WTC11 (cell line): Measurements from ENCODE around the gene SMAD7.

Experiments
- JUN ChIP-seq: sonication (generic); formaldehyde crosslinking; IDR thresholded peaks from 2 replicates; pipeline ENCODE4 v1.8.0; 2023; ENCODE audit warnings: mild to moderate bottlenecking, missing genetic modification reagents
- NFE2L1 ChIP-seq: sonication (generic); formaldehyde crosslinking; IDR thresholded peaks from 2 replicates; pipeline ENCODE4 v1.8.1; 2023; ENCODE audit warnings: missing genetic modification reagents
- NFYB ChIP-seq: sonication (generic); formaldehyde crosslinking; conservative IDR thresholded peaks from 2 replicates; pipeline ENCODE4 v1.8.0; 2022; ENCODE audit warnings: low read depth, missing genetic modification reagents
- TF ChIP-seq, protein P1 (sequence below): fragments of 200-600 bp; IDR thresholded peaks from 2 replicates; pipeline ENCODE4 v1.8.0; 2022; ENCODE audit warnings: antibody characterized with exemption
- TF ChIP-seq, protein P2 (sequence below): sonication (generic); formaldehyde crosslinking; IDR thresholded peaks from 2 replicates; pipeline ENCODE4 v1.8.0; 2022; ENCODE audit warnings: mild to moderate bottlenecking, missing genetic modification reagents
- TF ChIP-seq, protein P3 (sequence below): sonication (generic); formaldehyde crosslinking; IDR thresholded peaks from 2 replicates; pipeline ENCODE4 v1.8.1; 2023; ENCODE audit warnings: mild to moderate bottlenecking, missing genetic modification reagents
- TF ChIP-seq, protein P4 (sequence below): sonication (generic); formaldehyde crosslinking; IDR thresholded peaks from 2 replicates; pipeline ENCODE4 v1.8.0; 2023; ENCODE audit warnings: mild to moderate bottlenecking, missing genetic modification reagents
- TF ChIP-seq, protein P5 (sequence below): sonication (generic); formaldehyde crosslinking; IDR thresholded peaks from 2 replicates; pipeline ENCODE4 v1.8.0; 2022; ENCODE audit warnings: mild to moderate bottlenecking, missing genetic modification reagents

DNA sequence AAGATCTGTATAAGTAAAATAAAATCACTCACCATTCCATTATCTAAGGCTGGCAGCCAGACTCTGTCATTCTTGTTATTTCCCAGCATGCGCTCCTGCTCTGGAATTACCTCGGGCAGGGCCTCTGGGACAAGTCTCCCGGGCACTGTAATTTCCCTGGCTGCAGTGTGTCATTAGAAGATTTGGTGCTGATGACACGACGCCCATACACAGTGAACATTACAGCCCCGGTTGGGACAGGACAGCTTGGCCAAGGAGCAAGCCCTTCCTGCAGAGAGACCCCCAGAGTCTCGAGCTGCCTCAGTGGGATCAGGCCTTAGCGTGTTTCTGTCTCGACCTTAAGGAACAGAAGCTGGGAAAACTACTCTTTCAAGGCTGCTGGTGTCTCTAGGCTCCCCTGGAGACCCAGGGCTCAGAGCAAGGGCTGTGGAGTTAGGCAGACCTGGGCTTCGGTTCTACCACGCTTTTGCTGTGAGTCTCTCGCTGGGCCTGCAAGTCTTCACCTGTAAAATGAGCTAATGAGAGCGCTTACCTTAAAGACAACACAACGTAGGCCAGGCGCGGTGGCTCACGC lies 39.7 kb downstream of the SMAD7 start:
- TF ChIP-seq, protein P1, sequence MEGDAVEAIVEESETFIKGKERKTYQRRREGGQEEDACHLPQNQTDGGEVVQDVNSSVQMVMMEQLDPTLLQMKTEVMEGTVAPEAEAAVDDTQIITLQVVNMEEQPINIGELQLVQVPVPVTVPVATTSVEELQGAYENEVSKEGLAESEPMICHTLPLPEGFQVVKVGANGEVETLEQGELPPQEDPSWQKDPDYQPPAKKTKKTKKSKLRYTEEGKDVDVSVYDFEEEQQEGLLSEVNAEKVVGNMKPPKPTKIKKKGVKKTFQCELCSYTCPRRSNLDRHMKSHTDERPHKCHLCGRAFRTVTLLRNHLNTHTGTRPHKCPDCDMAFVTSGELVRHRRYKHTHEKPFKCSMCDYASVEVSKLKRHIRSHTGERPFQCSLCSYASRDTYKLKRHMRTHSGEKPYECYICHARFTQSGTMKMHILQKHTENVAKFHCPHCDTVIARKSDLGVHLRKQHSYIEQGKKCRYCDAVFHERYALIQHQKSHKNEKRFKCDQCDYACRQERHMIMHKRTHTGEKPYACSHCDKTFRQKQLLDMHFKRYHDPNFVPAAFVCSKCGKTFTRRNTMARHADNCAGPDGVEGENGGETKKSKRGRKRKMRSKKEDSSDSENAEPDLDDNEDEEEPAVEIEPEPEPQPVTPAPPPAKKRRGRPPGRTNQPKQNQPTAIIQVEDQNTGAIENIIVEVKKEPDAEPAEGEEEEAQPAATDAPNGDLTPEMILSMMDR, result no peak
- TF ChIP-seq, protein P2, sequence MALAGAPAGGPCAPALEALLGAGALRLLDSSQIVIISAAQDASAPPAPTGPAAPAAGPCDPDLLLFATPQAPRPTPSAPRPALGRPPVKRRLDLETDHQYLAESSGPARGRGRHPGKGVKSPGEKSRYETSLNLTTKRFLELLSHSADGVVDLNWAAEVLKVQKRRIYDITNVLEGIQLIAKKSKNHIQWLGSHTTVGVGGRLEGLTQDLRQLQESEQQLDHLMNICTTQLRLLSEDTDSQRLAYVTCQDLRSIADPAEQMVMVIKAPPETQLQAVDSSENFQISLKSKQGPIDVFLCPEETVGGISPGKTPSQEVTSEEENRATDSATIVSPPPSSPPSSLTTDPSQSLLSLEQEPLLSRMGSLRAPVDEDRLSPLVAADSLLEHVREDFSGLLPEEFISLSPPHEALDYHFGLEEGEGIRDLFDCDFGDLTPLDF (CRISPR knock-in tag), result no peak
- no peak for TF ChIP-seq NFE2L1 (CRISPR knock-in tag)
- no peak for TF ChIP-seq NFYB
- TF ChIP-seq, protein P3, sequence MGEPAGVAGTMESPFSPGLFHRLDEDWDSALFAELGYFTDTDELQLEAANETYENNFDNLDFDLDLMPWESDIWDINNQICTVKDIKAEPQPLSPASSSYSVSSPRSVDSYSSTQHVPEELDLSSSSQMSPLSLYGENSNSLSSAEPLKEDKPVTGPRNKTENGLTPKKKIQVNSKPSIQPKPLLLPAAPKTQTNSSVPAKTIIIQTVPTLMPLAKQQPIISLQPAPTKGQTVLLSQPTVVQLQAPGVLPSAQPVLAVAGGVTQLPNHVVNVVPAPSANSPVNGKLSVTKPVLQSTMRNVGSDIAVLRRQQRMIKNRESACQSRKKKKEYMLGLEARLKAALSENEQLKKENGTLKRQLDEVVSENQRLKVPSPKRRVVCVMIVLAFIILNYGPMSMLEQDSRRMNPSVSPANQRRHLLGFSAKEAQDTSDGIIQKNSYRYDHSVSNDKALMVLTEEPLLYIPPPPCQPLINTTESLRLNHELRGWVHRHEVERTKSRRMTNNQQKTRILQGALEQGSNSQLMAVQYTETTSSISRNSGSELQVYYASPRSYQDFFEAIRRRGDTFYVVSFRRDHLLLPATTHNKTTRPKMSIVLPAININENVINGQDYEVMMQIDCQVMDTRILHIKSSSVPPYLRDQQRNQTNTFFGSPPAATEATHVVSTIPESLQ (CRISPR knock-in tag), result no peak
- TF ChIP-seq, protein P4, sequence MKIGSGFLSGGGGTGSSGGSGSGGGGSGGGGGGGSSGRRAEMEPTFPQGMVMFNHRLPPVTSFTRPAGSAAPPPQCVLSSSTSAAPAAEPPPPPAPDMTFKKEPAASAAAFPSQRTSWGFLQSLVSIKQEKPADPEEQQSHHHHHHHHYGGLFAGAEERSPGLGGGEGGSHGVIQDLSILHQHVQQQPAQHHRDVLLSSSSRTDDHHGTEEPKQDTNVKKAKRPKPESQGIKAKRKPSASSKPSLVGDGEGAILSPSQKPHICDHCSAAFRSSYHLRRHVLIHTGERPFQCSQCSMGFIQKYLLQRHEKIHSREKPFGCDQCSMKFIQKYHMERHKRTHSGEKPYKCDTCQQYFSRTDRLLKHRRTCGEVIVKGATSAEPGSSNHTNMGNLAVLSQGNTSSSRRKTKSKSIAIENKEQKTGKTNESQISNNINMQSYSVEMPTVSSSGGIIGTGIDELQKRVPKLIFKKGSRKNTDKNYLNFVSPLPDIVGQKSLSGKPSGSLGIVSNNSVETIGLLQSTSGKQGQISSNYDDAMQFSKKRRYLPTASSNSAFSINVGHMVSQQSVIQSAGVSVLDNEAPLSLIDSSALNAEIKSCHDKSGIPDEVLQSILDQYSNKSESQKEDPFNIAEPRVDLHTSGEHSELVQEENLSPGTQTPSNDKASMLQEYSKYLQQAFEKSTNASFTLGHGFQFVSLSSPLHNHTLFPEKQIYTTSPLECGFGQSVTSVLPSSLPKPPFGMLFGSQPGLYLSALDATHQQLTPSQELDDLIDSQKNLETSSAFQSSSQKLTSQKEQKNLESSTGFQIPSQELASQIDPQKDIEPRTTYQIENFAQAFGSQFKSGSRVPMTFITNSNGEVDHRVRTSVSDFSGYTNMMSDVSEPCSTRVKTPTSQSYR (CRISPR knock-in tag), result no peak
- no peak for TF ChIP-seq JUN (CRISPR knock-in tag)
- TF ChIP-seq, protein P5, sequence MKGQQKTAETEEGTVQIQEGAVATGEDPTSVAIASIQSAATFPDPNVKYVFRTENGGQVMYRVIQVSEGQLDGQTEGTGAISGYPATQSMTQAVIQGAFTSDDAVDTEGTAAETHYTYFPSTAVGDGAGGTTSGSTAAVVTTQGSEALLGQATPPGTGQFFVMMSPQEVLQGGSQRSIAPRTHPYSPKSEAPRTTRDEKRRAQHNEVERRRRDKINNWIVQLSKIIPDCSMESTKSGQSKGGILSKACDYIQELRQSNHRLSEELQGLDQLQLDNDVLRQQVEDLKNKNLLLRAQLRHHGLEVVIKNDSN (CRISPR knock-in tag), result no peak
